HG02938 (cell line): Measurements from ENCODE around the gene SNX22.

Experiments used
- ATAC-seq: cut with Tn5 transposase; IDR thresholded peaks from one replicate; pipeline ENCODE4 v1.9.1; 2021; ENCODE audit warnings: mild to moderate bottlenecking, moderate library complexity; ENCODE audit not compliant: unreplicated experiment

SNX22 gene

DNA sequence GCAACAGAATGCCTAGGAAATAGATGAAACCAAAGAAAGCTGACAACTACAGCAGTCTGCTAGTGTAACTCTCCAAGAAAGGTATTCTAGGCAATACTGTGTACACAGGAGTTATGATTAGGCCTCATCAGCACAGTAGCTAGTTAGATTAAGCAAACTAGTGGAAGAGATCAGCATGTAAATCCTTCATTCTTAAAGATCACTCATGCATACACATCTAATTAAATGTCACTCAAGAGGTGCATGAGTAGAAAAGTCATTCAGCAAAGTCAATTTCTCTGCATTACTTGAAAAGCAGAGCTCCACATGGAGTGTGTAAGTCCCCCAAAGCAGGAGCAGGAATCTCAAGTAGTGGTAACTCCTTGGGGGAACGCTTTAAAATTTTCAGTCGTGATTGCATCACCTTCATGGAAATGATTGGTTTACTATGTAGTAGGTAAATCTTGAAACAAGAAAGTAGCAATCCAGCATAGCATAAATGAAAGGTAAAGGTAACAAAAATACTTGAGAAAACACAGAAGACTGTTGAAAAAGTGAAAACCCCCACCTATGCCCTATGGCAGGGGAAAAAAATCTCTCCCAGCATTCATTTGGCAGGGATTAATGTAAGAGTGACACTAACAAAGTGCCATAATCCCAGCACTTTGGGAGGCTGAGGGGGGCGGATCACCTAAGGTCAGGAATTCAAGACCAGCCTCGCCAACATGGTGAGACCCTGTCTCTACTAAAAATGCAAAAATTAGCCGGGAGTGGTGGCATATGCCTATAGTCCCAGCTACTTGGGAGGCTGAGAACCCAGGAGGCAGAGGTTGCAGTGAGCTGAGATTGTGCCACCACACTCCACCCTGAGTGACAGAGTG is 40.7 kb downstream of the SNX22 start:
- no peak for ATAC-seq

DNA sequence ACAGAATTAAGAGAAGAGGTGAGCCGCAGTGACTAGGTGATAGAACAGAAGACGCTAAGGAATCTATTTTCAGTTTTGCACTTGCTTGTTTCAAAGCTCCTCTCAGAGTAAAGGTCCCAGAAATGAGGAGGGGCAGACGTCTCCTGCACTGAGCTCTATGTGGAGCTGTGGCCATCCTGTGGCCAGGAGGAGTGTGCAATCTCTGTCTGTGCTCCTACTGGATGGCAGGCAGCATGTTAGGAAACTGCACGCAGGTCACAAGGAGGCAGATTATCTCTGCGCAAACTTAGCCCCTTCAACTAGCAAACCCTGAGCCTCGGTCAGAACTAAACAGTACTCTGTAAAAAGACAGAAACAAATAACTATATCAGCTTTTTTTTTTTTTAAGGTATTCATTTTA is 42.4 kb downstream of the SNX22 start:
- no peak for ATAC-seq

DNA sequence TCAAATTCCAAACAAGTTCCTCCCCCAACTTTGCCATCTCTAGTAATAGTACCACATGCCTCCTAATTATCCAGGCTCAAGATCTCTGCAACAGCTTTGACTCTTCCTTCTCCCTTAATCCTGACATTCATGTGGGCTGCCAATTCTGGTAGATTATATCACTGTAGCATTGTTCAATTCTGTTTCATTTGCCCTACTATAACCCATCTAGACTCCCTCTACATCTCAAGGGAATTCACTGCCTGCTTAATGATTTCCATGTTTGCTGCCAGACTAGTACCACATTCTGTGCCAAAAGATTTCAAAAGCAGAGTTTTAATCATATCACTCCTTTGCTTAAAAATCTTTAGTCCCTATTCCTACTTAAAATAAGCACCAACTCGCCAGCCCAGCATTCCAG is 45.9 kb downstream of the SNX22 start:
- no peak for ATAC-seq

DNA sequence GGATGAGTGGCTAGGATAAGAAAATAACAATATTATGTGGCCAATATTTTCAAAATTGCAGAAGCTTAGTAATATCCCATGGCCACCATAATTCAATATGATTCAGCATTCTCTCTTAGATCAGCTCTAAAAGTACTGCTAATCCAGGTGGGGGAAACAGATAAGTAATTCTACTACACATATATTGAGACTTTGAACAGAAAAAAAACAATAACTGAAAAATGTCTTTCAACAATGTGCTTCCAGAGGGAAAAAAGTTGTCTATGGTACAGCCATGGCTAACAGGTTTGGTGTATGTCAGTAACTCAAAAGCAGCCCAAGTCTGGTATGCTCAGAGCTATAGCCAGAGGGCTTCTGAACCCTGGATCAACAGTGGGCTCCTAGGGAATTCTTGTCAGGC is 53.7 kb downstream of the SNX22 start:
- ATAC-seq, result no peak
